GM12873 (cell line): ENCODE data around the gene DNMBP.

Experiments used
- TF ChIP-seq, protein P1 (sequence below): IDR thresholded peaks from 2 replicates; pipeline ENCODE4 v1.5.1; 2012; ENCODE audit warnings: low read depth, mild to moderate bottlenecking, moderate library complexity, low read length, control low read depth; ENCODE audit not compliant: insufficient read depth; ENCODE audit errors: missing control alignments

The DNMBP gene

DNA sequence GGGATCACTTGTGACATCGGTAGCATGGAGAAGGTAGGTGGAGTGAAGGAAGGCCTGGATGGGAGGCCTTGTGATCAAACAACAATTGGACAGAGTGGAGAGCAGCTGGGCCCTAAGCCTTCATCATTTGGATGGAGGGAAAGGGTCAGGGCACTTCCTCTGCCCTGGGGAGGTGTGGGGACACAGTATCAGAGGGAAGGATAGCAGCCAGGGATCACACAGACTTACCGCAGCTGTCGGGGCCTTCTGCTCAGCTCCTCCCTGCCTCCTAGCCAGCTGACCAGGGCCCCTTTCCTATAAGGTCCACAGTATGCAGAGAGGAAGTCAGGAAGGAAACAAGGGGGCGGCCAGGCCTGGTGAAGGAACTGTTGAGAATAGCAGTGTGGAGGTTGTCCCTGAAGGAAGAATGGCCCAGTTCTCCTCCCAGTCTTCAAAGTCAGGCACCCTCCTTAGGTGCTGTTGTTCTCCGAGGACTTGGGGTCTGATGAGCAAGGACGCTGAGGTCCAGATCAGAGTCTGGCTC is 165.3 kb downstream of the DNMBP start:
- TF ChIP-seq, protein P1, sequence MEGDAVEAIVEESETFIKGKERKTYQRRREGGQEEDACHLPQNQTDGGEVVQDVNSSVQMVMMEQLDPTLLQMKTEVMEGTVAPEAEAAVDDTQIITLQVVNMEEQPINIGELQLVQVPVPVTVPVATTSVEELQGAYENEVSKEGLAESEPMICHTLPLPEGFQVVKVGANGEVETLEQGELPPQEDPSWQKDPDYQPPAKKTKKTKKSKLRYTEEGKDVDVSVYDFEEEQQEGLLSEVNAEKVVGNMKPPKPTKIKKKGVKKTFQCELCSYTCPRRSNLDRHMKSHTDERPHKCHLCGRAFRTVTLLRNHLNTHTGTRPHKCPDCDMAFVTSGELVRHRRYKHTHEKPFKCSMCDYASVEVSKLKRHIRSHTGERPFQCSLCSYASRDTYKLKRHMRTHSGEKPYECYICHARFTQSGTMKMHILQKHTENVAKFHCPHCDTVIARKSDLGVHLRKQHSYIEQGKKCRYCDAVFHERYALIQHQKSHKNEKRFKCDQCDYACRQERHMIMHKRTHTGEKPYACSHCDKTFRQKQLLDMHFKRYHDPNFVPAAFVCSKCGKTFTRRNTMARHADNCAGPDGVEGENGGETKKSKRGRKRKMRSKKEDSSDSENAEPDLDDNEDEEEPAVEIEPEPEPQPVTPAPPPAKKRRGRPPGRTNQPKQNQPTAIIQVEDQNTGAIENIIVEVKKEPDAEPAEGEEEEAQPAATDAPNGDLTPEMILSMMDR, result no peak

DNA sequence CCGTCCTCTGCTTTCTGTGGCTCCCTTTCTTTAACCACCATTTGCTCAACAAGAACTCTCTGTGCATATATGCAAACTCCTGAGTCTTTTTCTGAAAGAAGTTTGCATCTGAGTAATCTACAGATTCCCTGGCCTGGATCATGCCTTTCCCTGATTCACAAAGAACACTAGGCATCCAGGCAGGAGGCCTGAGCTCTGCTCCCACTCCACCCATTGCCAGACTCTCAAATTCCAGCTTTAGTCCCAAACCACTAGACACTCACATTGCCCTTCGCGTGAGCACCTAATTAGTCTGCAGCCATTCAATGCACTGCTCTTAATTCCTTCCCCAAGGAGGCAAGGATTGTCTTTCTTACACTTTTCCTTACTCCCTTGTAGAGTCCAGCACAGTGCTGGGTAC is 166.4 kb downstream of the DNMBP start:
- TF ChIP-seq, protein P1, result no peak

DNA sequence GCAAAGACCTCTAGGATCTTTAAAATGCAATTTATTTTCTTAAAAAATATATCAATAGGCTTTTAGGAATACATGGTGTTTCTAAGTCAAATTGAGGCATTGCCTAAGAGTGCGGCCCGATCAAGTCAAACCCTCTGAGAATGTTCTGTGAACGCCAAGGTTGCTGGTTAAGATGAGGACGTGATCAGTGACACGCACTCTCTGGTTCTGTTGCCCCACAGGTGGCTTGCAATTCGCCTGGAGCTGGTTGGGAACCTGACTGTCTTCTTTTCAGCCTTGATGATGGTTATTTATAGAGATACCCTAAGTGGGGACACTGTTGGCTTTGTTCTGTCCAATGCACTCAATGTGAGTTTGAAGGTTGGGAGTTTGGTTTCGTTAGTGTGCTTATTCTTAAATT is 168.0 kb downstream of the DNMBP start:
- TF ChIP-seq, protein P1, result no peak

DNA sequence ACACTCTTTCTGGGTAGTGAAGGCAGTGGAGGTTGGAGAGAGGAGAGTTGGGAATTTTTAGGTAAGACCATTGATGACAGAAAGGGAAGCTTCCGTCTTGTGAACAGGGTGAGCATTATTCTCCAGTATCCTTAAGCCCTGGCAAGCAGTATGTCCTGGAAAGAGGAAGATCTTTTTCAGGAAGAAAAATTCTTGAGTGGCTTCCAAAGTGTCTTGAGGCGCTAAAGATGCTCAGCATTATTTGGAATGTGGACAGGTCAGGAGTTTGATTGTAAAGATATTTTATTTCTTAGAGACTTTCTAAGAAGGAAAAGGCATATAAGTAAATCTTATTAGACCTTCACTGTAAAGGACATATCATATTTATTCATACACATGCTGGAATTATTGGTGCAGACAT is 173.0 kb downstream of the DNMBP start:
- TF ChIP-seq, protein P1, result no peak

DNA sequence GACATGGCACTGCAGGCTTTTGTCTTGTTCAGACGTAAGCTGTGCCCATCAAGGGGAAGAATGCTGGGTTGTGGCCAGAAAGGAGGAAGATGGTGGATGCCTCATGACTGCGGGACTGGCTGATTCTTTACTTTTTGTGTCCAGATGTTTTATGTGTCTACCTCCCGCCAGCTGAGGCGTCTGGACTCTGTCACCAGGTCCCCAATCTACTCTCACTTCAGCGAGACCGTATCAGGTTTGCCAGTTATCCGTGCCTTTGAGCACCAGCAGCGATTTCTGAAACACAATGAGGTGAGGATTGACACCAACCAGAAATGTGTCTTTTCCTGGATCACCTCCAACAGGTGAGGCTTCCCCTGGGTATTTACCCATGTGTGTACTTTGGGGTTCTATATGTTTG is 173.8 kb downstream of the DNMBP start:
- TF ChIP-seq, protein P1, result no peak

DNA sequence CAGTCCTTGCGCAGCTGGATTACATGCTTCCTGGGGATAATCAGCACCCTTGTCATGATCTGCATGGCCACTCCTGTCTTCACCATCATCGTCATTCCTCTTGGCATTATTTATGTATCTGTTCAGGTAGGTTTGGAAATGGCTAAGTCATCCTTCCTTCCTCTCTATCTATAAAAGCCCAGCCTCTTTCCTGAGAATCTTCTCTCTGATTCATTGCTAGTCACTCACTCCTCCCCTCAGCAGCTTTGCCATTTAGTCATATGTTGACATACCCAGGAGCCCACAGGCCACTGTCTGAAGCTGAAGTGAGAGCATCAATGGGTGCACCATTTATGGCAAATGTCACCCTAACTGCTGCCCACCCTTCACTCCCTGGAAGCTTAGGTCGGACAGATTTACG is 175.3 kb downstream of the DNMBP start:
- TF ChIP-seq, protein P1, result no peak

DNA sequence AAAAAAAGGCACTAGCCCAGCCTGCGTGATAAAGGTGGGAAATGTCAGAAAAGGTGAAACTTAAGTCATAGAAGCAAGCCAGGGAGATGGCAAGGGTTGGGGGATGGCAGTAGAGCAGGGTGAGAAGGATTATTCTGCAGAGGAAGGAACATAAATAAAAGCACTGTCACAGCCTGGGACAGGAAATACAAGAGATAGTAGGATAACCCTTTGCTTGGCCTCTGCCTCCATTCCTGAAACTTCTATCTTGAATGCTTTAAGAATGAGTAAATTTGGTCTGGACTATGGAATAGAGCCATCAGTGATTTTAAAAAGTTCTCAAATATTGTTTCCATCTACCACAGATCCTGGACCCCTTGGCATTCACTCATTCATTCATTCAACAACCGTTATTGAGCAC is 177.3 kb downstream of the DNMBP start:
- TF ChIP-seq, protein P1, result no peak
